NCI-H82 (cell line): Measurements from ENCODE around the gene ERMN.

Source experiments
- DNase-seq: peaks from one replicate; lab custom pipeline; 2025; lab: John Stamatoyannopoulos, UW

ERMN gene

GRCh38 chr2:157329524-157329923 is 3.9 kb upstream of the ERMN start:
- DNase-seq, result no peak

DNA sequence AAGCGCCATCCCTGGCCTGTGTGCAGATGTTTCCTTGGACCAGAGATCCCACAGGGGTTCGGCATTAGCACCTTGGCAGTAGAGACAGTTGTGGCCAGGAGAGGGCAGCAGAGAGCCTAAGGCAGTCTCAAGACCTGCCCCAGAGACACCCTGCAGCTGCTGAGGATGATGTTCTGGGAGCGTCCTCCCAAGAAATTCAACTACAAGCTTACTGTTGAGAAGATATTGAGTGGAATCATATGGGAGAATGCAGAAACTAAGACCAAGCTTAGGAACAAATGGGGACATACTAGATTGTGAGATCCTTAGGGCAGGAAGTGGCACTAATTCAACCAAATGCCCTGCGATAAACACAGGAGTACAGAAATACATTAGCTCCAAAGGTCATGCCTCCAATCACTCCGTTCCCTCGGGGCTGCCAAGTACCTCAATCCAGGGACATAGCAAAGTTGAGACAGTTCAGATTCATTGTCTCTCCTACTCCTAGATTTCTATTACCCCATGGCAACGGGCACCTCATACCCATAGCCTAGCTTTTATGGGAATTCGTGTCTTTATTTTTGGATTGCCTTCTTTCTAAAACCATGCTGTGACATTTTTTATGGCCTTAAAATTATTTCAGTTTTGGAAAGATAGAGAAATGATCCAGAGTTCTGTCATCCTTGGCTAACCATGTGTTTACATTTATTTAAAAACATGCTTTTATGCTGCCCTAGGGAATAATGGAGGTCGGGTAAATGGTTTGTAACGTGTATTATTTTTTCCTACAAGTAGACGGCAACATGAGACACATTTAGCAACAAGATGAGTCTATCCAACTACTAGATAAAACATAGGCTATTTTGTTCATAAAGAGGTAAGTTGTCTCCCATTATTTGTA is 2.2 kb upstream of the ERMN start:
- DNase-seq, result peak; percentile 97

- peak; percentile 91 for DNase-seq
These were observed 1.6 kb upstream of the ERMN start for GRCh38 chr2:157327200-157327599.

- DNase-seq, result peak; percentile 51
These were observed 1.1 kb upstream of the ERMN start for GRCh38 chr2:157326698-157327097.

DNA sequence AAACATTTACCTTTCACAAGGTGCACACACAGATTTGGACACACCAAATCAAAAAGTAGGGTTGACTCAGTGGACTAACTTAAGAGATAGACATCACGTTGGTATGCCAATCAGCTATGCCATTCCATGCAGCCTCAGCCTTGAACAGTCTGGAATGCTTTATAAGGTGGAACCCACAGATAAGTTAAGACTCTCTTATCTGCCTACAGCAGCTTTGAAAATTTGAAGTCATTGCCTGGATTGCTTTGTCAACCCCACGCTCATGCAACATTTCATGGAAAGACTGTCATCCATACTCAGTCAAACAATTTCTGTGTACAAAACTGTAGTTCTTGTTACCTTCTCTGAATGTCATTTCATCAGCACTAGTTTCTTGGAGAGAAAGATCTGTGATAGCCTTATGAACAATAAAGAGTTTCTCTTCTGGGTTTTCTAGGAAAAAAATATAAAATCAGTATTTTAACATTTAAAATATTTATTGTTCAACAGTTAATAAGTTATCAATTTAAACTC is 1.2 kb downstream of the ERMN start:
- DNase-seq, result no peak

DNA sequence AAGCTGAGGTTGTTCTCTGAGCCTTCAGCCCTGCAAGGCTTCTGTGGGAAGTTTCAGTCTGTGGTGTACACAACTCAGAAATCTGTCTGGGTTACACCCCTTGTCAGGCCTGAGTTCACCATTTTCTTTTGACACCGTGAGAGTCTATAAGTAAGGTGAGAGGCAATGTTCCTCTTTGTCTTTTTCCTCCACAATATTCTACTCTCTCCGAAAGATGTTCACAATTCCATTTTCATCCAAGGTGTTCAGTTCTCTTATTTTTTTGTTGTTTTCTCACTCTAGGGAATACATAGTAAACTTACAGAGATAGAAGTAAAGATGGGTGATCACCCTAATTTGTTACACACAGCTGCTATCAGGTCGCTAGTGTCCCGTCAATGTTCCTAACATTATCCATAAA is 3.2 kb downstream of the ERMN start:
- DNase-seq, result no peak

GRCh38 chr2:157321466-157321865 is 4.2 kb downstream of the ERMN start:
- peak; percentile 50 for DNase-seq

DNA sequence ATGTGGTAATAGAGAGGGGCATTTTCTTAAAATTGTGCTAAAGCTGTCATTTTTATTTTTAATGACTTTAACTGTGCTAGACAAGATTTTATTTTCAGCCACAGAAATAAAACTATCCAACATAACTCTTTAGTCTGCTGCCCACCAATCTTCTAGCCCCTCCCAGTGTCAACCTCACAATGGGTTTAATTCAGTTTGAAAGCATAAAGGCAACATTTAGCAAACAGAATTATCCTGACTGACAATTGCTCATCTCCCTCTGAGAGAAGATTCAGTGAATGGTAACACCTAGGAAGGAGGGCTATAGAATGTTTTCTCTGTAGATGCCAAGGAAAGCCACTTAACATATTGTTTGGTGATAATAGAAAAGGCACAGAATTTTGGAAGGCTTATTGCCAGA is 5.2 kb downstream of the ERMN start:
- DNase-seq, result no peak

- DNase-seq, result no peak
These were observed 5.8 kb downstream of the ERMN start for GRCh38 chr2:157319795-157320194.

DNA sequence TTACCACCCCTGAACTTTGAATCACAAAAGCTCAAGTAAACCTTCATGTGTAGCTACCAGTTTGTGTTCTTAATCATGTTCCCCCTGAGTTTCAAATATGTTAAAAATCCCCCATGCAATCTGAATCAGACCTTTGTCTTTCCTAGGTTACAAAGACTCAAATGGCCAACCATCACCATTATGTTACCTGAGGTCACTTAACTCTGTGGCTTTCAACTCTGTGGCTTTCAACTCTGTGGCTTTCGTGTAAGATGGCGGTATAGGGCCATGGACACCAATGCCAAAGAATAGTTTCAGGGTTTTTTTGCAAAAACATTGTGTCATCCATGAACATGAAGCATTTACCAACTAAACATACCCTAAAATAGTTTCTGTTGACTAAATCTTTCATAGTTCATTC is 6.7 kb downstream of the ERMN start:
- no peak for DNase-seq

GRCh38 chr2:157315901-157316300 is 9.7 kb downstream of the ERMN start:
- DNase-seq, result no peak

- DNase-seq, result no peak
These were observed 12.6 kb downstream of the ERMN start for GRCh38 chr2:157312866-157313486.

- no peak for DNase-seq
These were observed 13.9 kb downstream of the ERMN start for GRCh38 chr2:157311706-157312105.

GRCh38 chr2:157309878-157310277 is 15.7 kb downstream of the ERMN start:
- no peak for DNase-seq

- DNase-seq, result no peak
These were observed 18.6 kb downstream of the ERMN start for GRCh38 chr2:157307021-157307420.

- no peak for DNase-seq
These were observed 19.9 kb downstream of the ERMN start for GRCh38 chr2:157305723-157306110.

DNA sequence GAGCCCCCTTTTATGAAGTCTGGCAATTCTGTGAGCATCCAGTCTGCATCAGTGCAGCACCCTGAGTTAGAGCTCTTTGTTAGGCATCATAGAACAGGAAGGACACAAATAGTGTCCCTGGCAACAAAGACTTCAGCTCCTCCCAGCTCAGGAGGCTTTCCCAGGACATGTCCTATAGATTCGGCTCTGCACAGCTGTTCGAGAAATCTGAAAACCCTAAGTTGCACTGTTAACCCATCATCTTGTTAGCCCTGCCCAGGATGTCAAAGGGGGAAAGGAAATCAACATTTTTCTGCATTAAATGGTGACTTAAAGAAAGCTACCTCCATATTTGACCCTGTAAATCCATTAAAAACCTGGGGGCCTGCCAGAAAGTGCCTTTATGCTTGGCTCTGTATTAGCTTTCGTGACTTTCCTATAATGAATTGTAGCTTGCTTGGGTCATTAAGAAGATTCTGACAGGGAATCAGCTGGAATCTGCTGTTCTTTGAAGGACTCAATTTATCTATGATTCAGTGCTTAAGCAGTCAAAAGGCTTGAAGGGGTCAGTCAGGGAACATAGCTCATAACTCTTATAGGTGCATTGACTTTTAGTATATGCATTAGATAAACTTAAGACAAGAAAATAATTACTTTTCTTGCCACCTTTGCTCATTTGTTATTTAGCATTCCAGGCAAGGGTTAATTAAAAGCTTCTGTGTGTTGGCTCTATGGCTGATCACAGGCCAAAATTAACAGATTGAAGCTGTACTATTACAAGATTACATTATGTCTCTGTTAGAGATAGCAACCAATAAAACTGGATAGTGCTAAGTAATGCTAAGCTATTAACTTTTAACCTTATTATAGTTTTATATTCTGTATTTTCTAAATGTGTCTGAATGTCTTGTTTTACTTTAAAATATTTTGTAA is 20.6 kb downstream of the ERMN start:
- peak; percentile 94 for DNase-seq

- no peak for DNase-seq
These were observed 22.0 kb downstream of the ERMN start for GRCh38 chr2:157303612-157304011.

GRCh38 chr2:157302492-157303099 is 23.0 kb downstream of the ERMN start:
- peak; percentile 88 for DNase-seq

DNA sequence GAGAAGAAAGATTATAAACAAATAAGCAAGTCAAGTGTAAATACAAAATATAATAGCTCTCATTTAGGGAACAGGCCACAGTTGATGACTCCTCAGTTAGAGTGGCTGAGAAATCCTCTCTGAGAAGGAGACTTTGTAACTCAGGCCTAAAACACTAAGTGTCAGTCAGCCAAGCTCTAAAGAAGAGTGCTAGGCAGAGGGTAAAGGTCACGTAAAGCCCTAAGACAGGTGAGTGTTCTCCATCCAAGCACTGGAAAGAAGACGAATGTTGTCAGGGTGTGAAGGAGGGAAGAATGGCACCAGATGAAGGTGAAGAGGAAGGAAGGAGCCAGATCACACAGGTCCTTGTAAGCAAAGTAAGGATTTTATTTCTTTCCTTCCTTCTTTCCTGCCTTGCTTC is 24.3 kb downstream of the ERMN start:
- DNase-seq, result no peak

DNA sequence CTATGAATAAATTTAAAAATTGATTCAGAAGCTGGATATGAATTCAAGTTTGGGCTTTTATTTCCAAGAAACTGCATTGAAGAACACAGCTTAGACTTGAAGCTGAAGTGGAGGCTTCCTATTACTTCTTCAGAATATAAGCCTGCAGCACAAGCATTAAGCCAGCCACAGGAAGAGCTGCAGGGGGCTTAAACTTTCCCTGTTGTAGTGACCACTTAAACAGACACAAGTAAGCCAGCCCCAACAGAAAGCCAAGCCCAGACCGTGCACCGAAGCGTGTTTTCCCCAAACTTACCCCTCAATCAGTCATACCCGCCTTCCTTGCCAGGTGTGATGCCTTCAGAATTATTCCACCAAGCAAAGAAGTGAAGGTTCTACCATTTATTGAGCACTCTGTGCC is 28.7 kb downstream of the ERMN start:
- DNase-seq, result no peak

GRCh38 chr2:157296490-157296889 is 29.1 kb downstream of the ERMN start:
- DNase-seq, result no peak
